Esophagus muscularis mucosa (tissue), 4 donors: ENCODE measurements around the gene NTM. TPM values are rescaled to one million over a fixed set of nuclear protein-coding genes. Genes with fewer than 3 reads are reported as not detected.

ENCODE experiments used
- DNase-seq: peaks from one replicate; pipeline ENCODE4 v3.0.0-alpha.2; 2017; ENCODE audit errors: extremely low spot score
- H3K27ac ChIP-seq, 4 donors: fragments of 200-600 bp; sonication (generic); replicated peaks in 1 of 4; 1 replicate in 3 of 4; 2 replicates in 1 of 4; pipeline ENCODE4 v1.5.1; 2016 to 2019; ENCODE audit warnings: mild to moderate bottlenecking in 1 of 4
- H3K27me3 ChIP-seq, 4 donors: fragments of 200-600 bp; sonication (generic); one replicate each; pipeline versions ENCODE4 v1.5.1 to v1.6.0; 2016 to 2019
- H3K36me3 ChIP-seq, 4 donors: fragments of 200-600 bp; sonication (generic); one replicate each; pipeline ENCODE4 v1.5.1; 2016 to 2019
- H3K4me1 ChIP-seq, 4 donors: fragments of 200-600 bp; sonication (generic); one replicate each; pipeline ENCODE4 v1.5.1; 2016 to 2019
- H3K4me3 ChIP-seq, 4 donors: fragments of 200-600 bp; sonication (generic); 1 replicate in 2 of 4; 2 replicates in 2 of 4; pipeline ENCODE4 v1.5.1; 2016 to 2019; ENCODE audit warnings: mild to moderate bottlenecking in 4 of 4, moderate library complexity in 1 of 4
- H3K9me3 ChIP-seq, 4 donors: fragments of 200-600 bp; sonication (generic); 1 replicate in 3 of 4; 2 replicates in 1 of 4; pipeline ENCODE4 v1.5.1; 2016 to 2019
- EP300 ChIP-seq: sonication (generic); formaldehyde crosslinking; IDR thresholded peaks from one replicate; pipeline ENCODE4 v1.6.1; 2017; ENCODE audit warnings: antibody characterized with exemption
- POLR2A ChIP-seq: fragments of 450-650 bp; IDR thresholded peaks from one replicate; pipeline ENCODE4 v1.6.1; 2017; ENCODE audit warnings: antibody characterized with exemption, moderate library complexity, mild to moderate bottlenecking, low read depth
- POLR2AphosphoS5 ChIP-seq, 2 donors: sonication (generic); formaldehyde crosslinking; IDR thresholded peaks; one replicate each; pipeline ENCODE4 v1.6.1; 2017; ENCODE audit warnings: antibody characterized with exemption in 2 of 2
- WGBS: methylation state at CpG from one replicate; pipeline ENCODE4 v1.1.5; 2018; 5-methylcytosine and 5-hydroxymethylcytosine counted together
- intact Hi-C: fragments of 100-400 bp; cut with DNase I; formaldehyde crosslinking; loops from one replicate; pipeline ENCODE4 v1.15.1; 2023
- total RNA-seq, 4 donors: library from RNA; depleted of rRNA; stranded (reverse); fragments of >200 nt; gene quantifications; one replicate each; pipeline versions ENCODE4 v1.1.0 to v1.2.1, GENCODE V29; 2016
- TF ChIP-seq, protein P1 (sequence below), 3 experiments: fragments of 200-600 bp in 2 of 3; fragments of 450-650 bp in 1 of 3; sonication (generic) in 2 of 3; IDR thresholded peaks; one replicate each; pipeline ENCODE4 v1.5.1; 2017 to 2019; ENCODE audit warnings: antibody characterized with exemption in 3 of 3, mild to moderate bottlenecking in 2 of 3, moderate library complexity in 1 of 3

NTM gene
- total RNA-seq, 4 donors from 2014 or later = 5.6 to 25.3 (median 8.3) TPM

DNA sequence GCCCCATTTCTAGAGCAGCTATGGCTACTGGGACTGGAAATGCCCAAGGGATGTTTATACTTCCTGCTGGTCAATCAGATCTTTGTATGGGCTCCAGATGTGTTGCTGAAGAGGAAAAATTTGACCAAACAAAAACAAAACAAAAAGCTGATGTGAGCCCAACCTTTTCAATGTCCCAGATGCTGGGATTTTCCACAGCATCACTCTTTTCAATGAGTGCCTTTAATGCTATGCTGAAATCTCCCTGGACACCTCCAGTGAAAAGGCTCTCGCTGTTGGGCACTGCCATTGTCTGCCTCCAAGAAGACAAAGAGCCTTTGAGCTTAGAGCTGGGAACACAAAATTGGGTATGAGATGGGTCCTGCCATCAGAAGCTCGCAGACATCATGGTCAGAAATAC is 671.9 kb downstream of the NTM start:
- Histone ChIP-seq H3K27me3 (no peaks in the 10 kb centered on the region), H3K27ac (no peak overlapping the region), H3K9me3 (no peaks in the 10 kb centered on the region), H3K36me3 (no peaks in the 10 kb centered on the region), H3K4me1 (peaks cover 0 to 7% (median 3%) of the 10 kb centered on the region in 4 donors), H3K4me3 (no peak overlapping the region)
- intact Hi-C loops = no loop called here
- peak; percentile 8 for DNase-seq
- TF ChIP-seq POLR2A (no peak), EP300 (no peak), POLR2AphosphoS5 (IDR thresholded peaks at IDR 0.05) (no peak)
- TF ChIP-seq, protein P1, sequence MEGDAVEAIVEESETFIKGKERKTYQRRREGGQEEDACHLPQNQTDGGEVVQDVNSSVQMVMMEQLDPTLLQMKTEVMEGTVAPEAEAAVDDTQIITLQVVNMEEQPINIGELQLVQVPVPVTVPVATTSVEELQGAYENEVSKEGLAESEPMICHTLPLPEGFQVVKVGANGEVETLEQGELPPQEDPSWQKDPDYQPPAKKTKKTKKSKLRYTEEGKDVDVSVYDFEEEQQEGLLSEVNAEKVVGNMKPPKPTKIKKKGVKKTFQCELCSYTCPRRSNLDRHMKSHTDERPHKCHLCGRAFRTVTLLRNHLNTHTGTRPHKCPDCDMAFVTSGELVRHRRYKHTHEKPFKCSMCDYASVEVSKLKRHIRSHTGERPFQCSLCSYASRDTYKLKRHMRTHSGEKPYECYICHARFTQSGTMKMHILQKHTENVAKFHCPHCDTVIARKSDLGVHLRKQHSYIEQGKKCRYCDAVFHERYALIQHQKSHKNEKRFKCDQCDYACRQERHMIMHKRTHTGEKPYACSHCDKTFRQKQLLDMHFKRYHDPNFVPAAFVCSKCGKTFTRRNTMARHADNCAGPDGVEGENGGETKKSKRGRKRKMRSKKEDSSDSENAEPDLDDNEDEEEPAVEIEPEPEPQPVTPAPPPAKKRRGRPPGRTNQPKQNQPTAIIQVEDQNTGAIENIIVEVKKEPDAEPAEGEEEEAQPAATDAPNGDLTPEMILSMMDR (IDR thresholded peaks at IDR 0.05) = no peak
- WGBS = 92% methylated on average over 2 of the region's 2 CpGs

DNA sequence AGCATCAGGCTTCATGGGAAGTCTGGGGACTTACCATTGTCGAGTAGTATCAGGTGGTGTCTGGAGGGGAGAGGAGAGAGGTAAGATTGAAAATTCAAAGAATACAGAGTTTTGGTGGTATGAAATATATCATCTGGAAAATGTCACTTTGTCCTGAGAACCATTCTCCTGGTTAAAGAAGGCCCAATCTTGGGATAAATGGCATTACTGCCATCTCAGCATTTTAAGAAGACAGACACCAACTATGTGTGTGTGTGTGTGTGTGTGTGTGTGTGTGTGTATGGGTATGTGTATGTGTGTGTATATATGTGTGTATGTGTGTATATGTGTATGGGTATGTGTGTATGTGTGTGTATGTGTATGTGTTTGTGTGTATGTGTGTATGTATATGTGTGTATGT is 673.3 kb downstream of the NTM start:
- Histone ChIP-seq H3K4me3 (no peak overlapping the region), H3K9me3 (no peaks in the 10 kb centered on the region), H3K27ac (no peak overlapping the region), H3K27me3 (no peaks in the 10 kb centered on the region), H3K36me3 (no peaks in the 10 kb centered on the region), H3K4me1 (peaks cover 0 to 8% (median 4%) of the 10 kb centered on the region in 4 donors)
- intact Hi-C loops = no loop called here
- no peak for DNase-seq
- TF ChIP-seq, protein P1 (IDR thresholded peaks at IDR 0.05) = no peak
- TF ChIP-seq POLR2AphosphoS5 (IDR thresholded peaks at IDR 0.05) (no peak), EP300 (no peak), POLR2A (no peak)
- 93% methylated on average over 1 of the region's 1 CpG for WGBS

GRCh38 chr11:132045107-132045506 is 674.7 kb downstream of the NTM start:
- H3K4me1 ChIP-seq = peaks cover 0 to 11% (median 4%) of the 10 kb centered on the region in 4 donors
- no peaks in the 10 kb centered on the region for H3K27me3 ChIP-seq
- intact Hi-C loops = no loop called here
- no peaks in the 10 kb centered on the region for H3K36me3 ChIP-seq
- no peak overlapping the region for H3K27ac ChIP-seq
- DNase-seq = no peak
- H3K9me3 ChIP-seq = no peaks in the 10 kb centered on the region
- TF ChIP-seq, protein P1 (IDR thresholded peaks at IDR 0.05) = no peak
- TF ChIP-seq POLR2A (no peak), POLR2AphosphoS5 (IDR thresholded peaks at IDR 0.05) (no peak), EP300 (no peak)
- no peak overlapping the region for H3K4me3 ChIP-seq
- 81% methylated on average over 3 of the region's 3 CpGs for WGBS

- no peaks in the 10 kb centered on the region for H3K9me3 ChIP-seq
- 81% methylated on average over 2 of the region's 2 CpGs for WGBS
- TF ChIP-seq, protein P1 (IDR thresholded peaks at IDR 0.05) = no peak
- no peak for TF ChIP-seq POLR2A
- TF ChIP-seq POLR2AphosphoS5 (IDR thresholded peaks at IDR 0.05) = no peak
- no peak for TF ChIP-seq EP300
- DNase-seq = no peak
- no peak overlapping the region for H3K4me3 ChIP-seq
- intact Hi-C loops = no loop called here
- H3K36me3 ChIP-seq = no peaks in the 10 kb centered on the region
- peaks cover 0 to 21% (median 7%) of the 10 kb centered on the region in 4 donors for H3K4me1 ChIP-seq
- H3K27me3 ChIP-seq = no peaks in the 10 kb centered on the region
- H3K27ac ChIP-seq = no peak overlapping the region
These were observed 676.0 kb downstream of the NTM start for GRCh38 chr11:132046288-132046865.

DNA sequence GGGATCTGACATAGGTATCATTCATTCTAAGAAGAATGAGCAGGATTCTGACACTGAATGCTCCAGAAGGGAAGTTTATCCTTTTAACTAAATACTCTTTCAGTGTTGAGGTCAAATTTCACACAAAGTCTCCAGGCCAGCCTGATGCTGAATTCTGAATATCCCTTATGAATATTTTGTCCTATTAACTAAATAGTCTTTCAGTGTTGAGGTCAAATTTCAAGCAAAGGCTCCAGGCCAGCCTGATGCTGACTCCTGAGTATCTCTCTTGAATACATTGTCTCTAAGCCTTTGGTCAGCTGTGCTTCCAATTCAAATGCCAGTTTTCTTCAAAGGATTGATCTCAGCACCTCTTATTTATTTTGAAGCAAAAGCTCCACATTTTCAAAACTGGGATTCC is 676.8 kb downstream of the NTM start:
- no peaks in the 10 kb centered on the region for H3K36me3 ChIP-seq
- H3K27me3 ChIP-seq = no peaks in the 10 kb centered on the region
- no peak overlapping the region for H3K4me3 ChIP-seq
- H3K27ac ChIP-seq = no peak overlapping the region
- intact Hi-C loops = no loop called here
- peaks cover 0 to 21% (median 6%) of the 10 kb centered on the region in 4 donors for H3K4me1 ChIP-seq
- no peaks in the 10 kb centered on the region for H3K9me3 ChIP-seq
- no peak for DNase-seq
- TF ChIP-seq EP300 = no peak
- TF ChIP-seq, protein P1 (IDR thresholded peaks at IDR 0.05) = no peak
- TF ChIP-seq POLR2A = no peak
- no peak for TF ChIP-seq POLR2AphosphoS5 (IDR thresholded peaks at IDR 0.05)
